H9 (cell line): ENCODE data around the gene PI4K2A. TPM values are rescaled to one million over a fixed set of nuclear protein-coding genes. Genes with fewer than 3 reads are reported as not detected.

Experiments
- DNase-seq: peaks from one replicate; pipeline ENCODE4 v3.0.0-alpha.2; 2017
- H2AFZ ChIP-seq: one replicate; pipeline ENCODE4 v1.6.1; 2013; ENCODE audit warnings: mild to moderate bottlenecking, low read length, control low read depth, moderate library complexity
- H2AK5ac ChIP-seq: 2 replicates; pipeline ENCODE4 v1.6.1; 2013; ENCODE audit warnings: low read length, control low read depth, mixed read lengths; ENCODE audit not compliant: insufficient read length
- H2BK120ac ChIP-seq: one replicate; pipeline ENCODE4 v1.6.1; 2013; ENCODE audit warnings: low read depth, mild to moderate bottlenecking, low read length, control low read depth, inconsistent platforms; ENCODE audit not compliant: poor library complexity, severe bottlenecking
- H2BK12ac ChIP-seq: 2 replicates; pipeline ENCODE4 v1.6.1; 2013; ENCODE audit warnings: low read length, control low read depth, mixed read lengths, low read depth; ENCODE audit not compliant: insufficient read length
- H2BK15ac ChIP-seq: 2 replicates; pipeline ENCODE4 v1.6.1; 2013; ENCODE audit warnings: low read depth, low read length, control low read depth
- H2BK20ac ChIP-seq: one replicate; pipeline ENCODE4 v1.6.1; 2013; ENCODE audit warnings: low read depth, mild to moderate bottlenecking, low read length, control low read depth, inconsistent platforms; ENCODE audit not compliant: poor library complexity, severe bottlenecking
- H2BK5ac ChIP-seq: 2 replicates; pipeline ENCODE4 v1.6.1; 2013; ENCODE audit warnings: low read length, control low read depth, mixed read lengths; ENCODE audit not compliant: insufficient read length
- H3K14ac ChIP-seq: 2 replicates; pipeline ENCODE4 v1.6.1; 2013; ENCODE audit warnings: low read length, control low read depth; ENCODE audit not compliant: insufficient read depth
- H3K18ac ChIP-seq: 2 replicates; pipeline ENCODE4 v1.6.1; 2013; ENCODE audit warnings: low read depth, mild to moderate bottlenecking, mixed read lengths, low read length, control low read depth; ENCODE audit not compliant: insufficient read length
- H3K23ac ChIP-seq: 2 replicates; pipeline ENCODE4 v1.6.1; 2013; ENCODE audit warnings: low read length, control low read depth, mixed read lengths, low read depth; ENCODE audit not compliant: insufficient read length
- H3K23me2 ChIP-seq: 2 replicates; pipeline ENCODE4 v1.6.1; 2013; ENCODE audit warnings: low read depth, mild to moderate bottlenecking, mixed read lengths, low read length, control low read depth; ENCODE audit not compliant: insufficient read length, poor library complexity, severe bottlenecking
- H3K27ac ChIP-seq: 2 replicates; pipeline ENCODE4 v1.5.1; 2013; ENCODE audit warnings: low read length, control low read depth, mixed read lengths, low read depth; ENCODE audit not compliant: insufficient read length
- H3K27me3 ChIP-seq: 2 replicates; pipeline ENCODE4 v1.6.1; 2013; ENCODE audit warnings: low read length, control low read depth, inconsistent platforms; ENCODE audit not compliant: insufficient read depth
- H3K4ac ChIP-seq: 2 replicates; pipeline ENCODE4 v1.6.1; 2013; ENCODE audit warnings: low read depth, mild to moderate bottlenecking, control low read depth, inconsistent platforms, low read length, moderate library complexity
- H3K4me1 ChIP-seq: 2 replicates; pipeline ENCODE4 v1.6.1; 2013; ENCODE audit warnings: low read length, control low read depth, inconsistent platforms; ENCODE audit not compliant: insufficient read depth
- H3K4me2 ChIP-seq: 2 replicates; pipeline ENCODE4 v1.6.1; 2013; ENCODE audit warnings: low read length, control low read depth, mixed read lengths; ENCODE audit not compliant: insufficient read length, insufficient read depth
- H3K56ac ChIP-seq: 2 replicates; pipeline ENCODE4 v1.6.1; 2013; ENCODE audit warnings: low read depth, mild to moderate bottlenecking, mixed read lengths, low read length, control low read depth; ENCODE audit not compliant: insufficient read length
- H3K79me1 ChIP-seq: 2 replicates; pipeline ENCODE4 v1.6.1; 2013; ENCODE audit warnings: low read depth, mild to moderate bottlenecking, moderate library complexity, low read length, control low read depth, inconsistent platforms; ENCODE audit not compliant: insufficient read depth, poor library complexity, severe bottlenecking
- H3K79me2 ChIP-seq: 2 replicates; pipeline ENCODE4 v1.6.1; 2013; ENCODE audit warnings: low read length, control low read depth, inconsistent platforms; ENCODE audit not compliant: insufficient read depth
- H3K9ac ChIP-seq: 2 replicates; pipeline ENCODE4 v1.6.1; 2013; ENCODE audit warnings: low read length, control low read depth, mixed read lengths; ENCODE audit not compliant: insufficient read length; ENCODE audit errors: extremely low read depth
- H3K9me3 ChIP-seq: one replicate; pipeline ENCODE4 v1.6.1; 2013; ENCODE audit warnings: low read depth, low read length, inconsistent platforms; ENCODE audit not compliant: control insufficient read depth
- H3T11ph ChIP-seq: one replicate; pipeline ENCODE4 v1.6.1; 2013; ENCODE audit warnings: mild to moderate bottlenecking, low read length, control low read depth, inconsistent platforms
- H4K20me1 ChIP-seq: one replicate; pipeline ENCODE4 v1.6.1; 2013; ENCODE audit not compliant: control insufficient read depth, insufficient read length, insufficient read depth
- H4K5ac ChIP-seq: 2 replicates; pipeline ENCODE4 v1.6.1; 2013; ENCODE audit warnings: low read depth, mild to moderate bottlenecking, mixed read lengths, low read length, control low read depth; ENCODE audit not compliant: insufficient read length
- H4K8ac ChIP-seq: replicated peaks from 2 replicates; pipeline ENCODE4 v1.6.1; 2013; ENCODE audit warnings: low read length, control low read depth, mixed read lengths, low read depth; ENCODE audit not compliant: insufficient read length
- H4K91ac ChIP-seq: 2 replicates; pipeline ENCODE4 v1.6.1; 2013; ENCODE audit warnings: low read depth, mild to moderate bottlenecking, moderate library complexity, mixed read lengths, low read length, control low read depth; ENCODE audit not compliant: insufficient read length
- H3K27ac Mint-ChIP-seq, 3 experiments: 2 replicates in 2 of 3; 3 replicates in 1 of 3; pipeline ENCODE4 v1.8.0; 2020 to 2021; ENCODE audit warnings: mixed read lengths in 3 of 3, mild to moderate bottlenecking in 1 of 3, moderate library complexity in 1 of 3
- H3K27me3 Mint-ChIP-seq: 2 replicates; pipeline ENCODE4 v1.8.0; 2021; ENCODE audit warnings: low read depth, mild to moderate bottlenecking, moderate library complexity, mixed read lengths
- H3K36me3 Mint-ChIP-seq, 3 experiments: 2 replicates in 2 of 3; 3 replicates in 1 of 3; pipeline ENCODE4 v1.8.0; 2020 to 2021; ENCODE audit warnings: low read depth in 3 of 3, mixed read lengths in 3 of 3; ENCODE audit not compliant: insufficient read depth in 1 of 3
- H3K4me1 Mint-ChIP-seq, 2 experiments: 2 replicates each; pipeline ENCODE4 v1.8.0; 2020; ENCODE audit warnings: mixed read lengths in 2 of 2
- H3K4me3 Mint-ChIP-seq, 2 experiments: 2 replicates in 1 of 2; 3 replicates in 1 of 2; pipeline ENCODE4 v1.8.0; 2020 to 2021; ENCODE audit warnings: mild to moderate bottlenecking in 2 of 2, mixed read lengths in 2 of 2, moderate library complexity in 1 of 2
- H3K9me3 Mint-ChIP-seq, 2 experiments: 2 replicates in 1 of 2; 3 replicates in 1 of 2; pipeline ENCODE4 v1.8.0; 2020; ENCODE audit warnings: mild to moderate bottlenecking in 2 of 2, mixed read lengths in 2 of 2, moderate library complexity in 1 of 2
- CTCF ChIP-seq: fragments of 200-600 bp; sonication (generic); conservative IDR thresholded peaks from 3 replicates; pipeline ENCODE4 v1.8.0; 2021; ENCODE audit warnings: antibody characterized with exemption, mild to moderate bottlenecking
- WGBS: extraction: QIAGEN DNeasy Blood & Tissue Kit; methylation state at CpG from one replicate; pipeline ENCODE4 v1.1.7; 2013; ENCODE audit warnings: missing lambda C conversion rate, low lambda C conversion rate, mixed read lengths; ENCODE audit not compliant: insufficient read length; ENCODE audit errors: extremely low coverage; 5-methylcytosine and 5-hydroxymethylcytosine counted together
- total RNA-seq: library from RNA; stranded (reverse); gene quantifications from 2 replicates; pipeline ENCODE4 v1.2.1, GENCODE V29; 2021

Gene PI4K2A
- total RNA-seq, 1 experiment from 2014 or later: 30.9 TPM

- no peak overlapping the region for H3K4me2 ChIP-seq
- no peak overlapping the region for H3K18ac ChIP-seq
- no peak overlapping the region for H2AFZ ChIP-seq
- H3K27me3 ChIP-seq: no peaks in the 10 kb centered on the region
- Mint-ChIP-seq H3K9me3 (no peaks in the 10 kb centered on the region; a peak in 1 of 5 replicates), H3K36me3 (peaks cover 0 to 2% (median 0%) of the 10 kb centered on the region in 3 experiments; a peak in 1 of 7 replicates), H3K4me3 (no peak overlapping the region), H3K27me3 (peaks cover 12% of the 10 kb centered on the region), H3K4me1 (peaks cover 11 to 16% of the 10 kb centered on the region in 2 experiments), H3K27ac (no peak overlapping the region)
- no peak overlapping the region for H3K23ac ChIP-seq
- no peak overlapping the region for H4K5ac ChIP-seq
- no peak overlapping the region for H3K27ac ChIP-seq
- no peak overlapping the region for H2AK5ac ChIP-seq
- no peak overlapping the region for H2BK5ac ChIP-seq
- no peaks in the 10 kb centered on the region for H3K9me3 ChIP-seq
- H3K4me1 ChIP-seq: no peaks in the 10 kb centered on the region
- no peaks in the 10 kb centered on the region for H3K79me1 ChIP-seq
- no peak overlapping the region for H3K4ac ChIP-seq
- no peak overlapping the region for H2BK20ac ChIP-seq
- H2BK120ac ChIP-seq: no peak overlapping the region
- WGBS: no CpG with 5 or more reads among the region's 11 CpGs
- no peaks in the 10 kb centered on the region for H4K20me1 ChIP-seq
- TF ChIP-seq CTCF: no peak
- H3K9ac ChIP-seq: no peak overlapping the region
- H3T11ph ChIP-seq: no peak overlapping the region
- no peak overlapping the region for H4K91ac ChIP-seq
- no peak for DNase-seq
- H3K14ac ChIP-seq: 0 out of 2 replicates have a peak overlapping the region, but pooled peaks have one; percentile 28
- no peaks in the 10 kb centered on the region for H3K79me2 ChIP-seq
- H3K56ac ChIP-seq: no peak overlapping the region
- no peaks in the 10 kb centered on the region for H3K23me2 ChIP-seq
- no peak overlapping the region for H4K8ac ChIP-seq
- H2BK12ac ChIP-seq: no peak overlapping the region
- H2BK15ac ChIP-seq: no peak overlapping the region
Measured at GRCh38 chr10:97707134-97707861, 66.8 kb downstream of the PI4K2A start.
